OCI-LY7 (cell line): ENCODE results near the gene NR5A2.

Experiments
- EZH2phosphoT487 ChIP-seq: fragments of 200-600 bp; sonication (generic); IDR thresholded peaks from 2 replicates; pipeline ENCODE4 v1.6.1; 2018; ENCODE audit warnings: low read depth, borderline replicate concordance, mild to moderate bottlenecking, mixed run types, antibody characterized with exemption, low read length, moderate library complexity, mixed read lengths
- TF ChIP-seq, protein P1 (sequence below): fragments of 200-600 bp; sonication (generic); conservative IDR thresholded peaks from 2 replicates; pipeline ENCODE4 v1.5.1; 2014; ENCODE audit warnings: mild to moderate bottlenecking, antibody characterized with exemption, low read length, moderate library complexity, mixed read lengths

DNA sequence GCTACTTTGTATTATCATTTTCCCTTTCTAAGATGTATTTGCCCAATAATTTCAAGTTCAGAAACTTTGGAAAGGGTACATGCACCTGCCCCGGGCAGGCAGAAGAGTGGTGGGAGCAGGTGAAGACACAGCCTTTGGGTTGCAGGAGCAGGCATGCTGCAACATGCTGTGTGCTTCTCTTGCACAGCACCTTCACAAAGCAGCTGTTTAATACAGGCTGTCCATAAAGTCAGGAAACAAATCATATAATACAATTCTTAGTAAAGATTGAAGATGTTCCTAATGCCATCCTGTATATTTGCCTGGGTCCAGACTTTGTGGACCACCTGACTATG lies 199.4 kb downstream of the NR5A2 start:
- TF ChIP-seq, protein P1, sequence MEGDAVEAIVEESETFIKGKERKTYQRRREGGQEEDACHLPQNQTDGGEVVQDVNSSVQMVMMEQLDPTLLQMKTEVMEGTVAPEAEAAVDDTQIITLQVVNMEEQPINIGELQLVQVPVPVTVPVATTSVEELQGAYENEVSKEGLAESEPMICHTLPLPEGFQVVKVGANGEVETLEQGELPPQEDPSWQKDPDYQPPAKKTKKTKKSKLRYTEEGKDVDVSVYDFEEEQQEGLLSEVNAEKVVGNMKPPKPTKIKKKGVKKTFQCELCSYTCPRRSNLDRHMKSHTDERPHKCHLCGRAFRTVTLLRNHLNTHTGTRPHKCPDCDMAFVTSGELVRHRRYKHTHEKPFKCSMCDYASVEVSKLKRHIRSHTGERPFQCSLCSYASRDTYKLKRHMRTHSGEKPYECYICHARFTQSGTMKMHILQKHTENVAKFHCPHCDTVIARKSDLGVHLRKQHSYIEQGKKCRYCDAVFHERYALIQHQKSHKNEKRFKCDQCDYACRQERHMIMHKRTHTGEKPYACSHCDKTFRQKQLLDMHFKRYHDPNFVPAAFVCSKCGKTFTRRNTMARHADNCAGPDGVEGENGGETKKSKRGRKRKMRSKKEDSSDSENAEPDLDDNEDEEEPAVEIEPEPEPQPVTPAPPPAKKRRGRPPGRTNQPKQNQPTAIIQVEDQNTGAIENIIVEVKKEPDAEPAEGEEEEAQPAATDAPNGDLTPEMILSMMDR, result no peak
- TF ChIP-seq EZH2phosphoT487, result no peak
